ENCODE results near the gene SLC25A45. TPM values are rescaled to one million over a fixed set of nuclear protein-coding genes. Genes with fewer than 3 reads are reported as not detected.
A peak's percentile ranks its signal among the peaks of the same experiment; 100 is the strongest.

SLC25A45 gene
- total and polyA plus RNA-seq, 9 donors: 4.0 to 8.3 (median 5.2) TPM

DNA sequence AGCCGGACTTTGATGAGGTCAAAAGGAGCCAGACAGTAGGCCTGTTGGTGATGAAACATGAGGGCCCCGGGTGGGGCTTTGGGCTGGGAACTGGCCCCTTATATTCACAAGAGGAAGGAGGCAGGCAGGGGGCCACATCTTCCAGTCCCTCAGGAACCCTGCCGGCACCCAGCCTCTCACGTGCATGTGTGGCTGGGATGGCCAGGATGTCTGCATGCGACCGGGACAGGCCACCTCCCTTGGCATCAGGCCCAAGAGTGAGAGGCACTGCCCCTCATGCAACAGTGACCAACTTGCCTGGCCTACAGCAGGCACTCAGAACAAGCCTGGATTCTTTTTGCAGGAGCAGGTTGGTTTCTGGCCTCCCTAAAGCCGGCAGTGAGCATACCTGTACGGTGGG lies 5.4 kb downstream of the SLC25A45 start:
- Histone ChIP-seq H3K27ac (ENCODE audit: low read length) (no peak overlapping the region), H3K4me1 (ENCODE audit: control insufficient read depth, insufficient read depth, low read length) (peaks cover 20% of the 10 kb centered on the region), H3K9me3 (replicated peaks; ENCODE audit: control insufficient read depth, low read depth, low read length) (no peaks in the 10 kb centered on the region), H3K4me3 (ENCODE audit: low read length) (no peak overlapping the region), H3K36me3 (ENCODE audit: control insufficient read depth, insufficient read depth, low read length) (no peaks in the 10 kb centered on the region), H3K27me3 (ENCODE audit: control insufficient read depth, insufficient read depth, low read length) (no peaks in the 10 kb centered on the region)
- WGBS (ENCODE audit: insufficient coverage): 65% methylated on average over 8 of the region's 8 CpGs
- no peak for DNase-seq

- no peak for DNase-seq
- H3K4me1 ChIP-seq (ENCODE audit: control insufficient read depth, insufficient read depth, low read length): peaks cover 20% of the 10 kb centered on the region
- H3K27ac ChIP-seq (ENCODE audit: low read length): no peak overlapping the region
- H3K4me3 ChIP-seq (ENCODE audit: low read length): no peak overlapping the region
- no peaks in the 10 kb centered on the region for H3K36me3 ChIP-seq (ENCODE audit: control insufficient read depth, insufficient read depth, low read length)
- H3K9me3 ChIP-seq (replicated peaks; ENCODE audit: control insufficient read depth, low read depth, low read length): no peaks in the 10 kb centered on the region
- WGBS (ENCODE audit: insufficient coverage): 81% methylated on average over 14 of the region's 16 CpGs
- H3K27me3 ChIP-seq (ENCODE audit: control insufficient read depth, insufficient read depth, low read length): no peaks in the 10 kb centered on the region
These were observed 6.2 kb downstream of the SLC25A45 start for GRCh38 chr11:65376138-65376713.

- 78% methylated on average over 8 of the region's 8 CpGs for WGBS (ENCODE audit: insufficient coverage)
- no peaks in the 10 kb centered on the region for H3K27me3 ChIP-seq (ENCODE audit: control insufficient read depth, insufficient read depth, low read length)
- no peak overlapping the region for H3K27ac ChIP-seq (ENCODE audit: low read length)
- no peak for DNase-seq
- H3K9me3 ChIP-seq (replicated peaks; ENCODE audit: control insufficient read depth, low read depth, low read length): no peaks in the 10 kb centered on the region
- peaks cover 20% of the 10 kb centered on the region for H3K4me1 ChIP-seq (ENCODE audit: control insufficient read depth, insufficient read depth, low read length)
- H3K4me3 ChIP-seq (ENCODE audit: low read length): no peak overlapping the region
- no peaks in the 10 kb centered on the region for H3K36me3 ChIP-seq (ENCODE audit: control insufficient read depth, insufficient read depth, low read length)
These were observed 7.4 kb downstream of the SLC25A45 start for GRCh38 chr11:65375012-65375411.

DNA sequence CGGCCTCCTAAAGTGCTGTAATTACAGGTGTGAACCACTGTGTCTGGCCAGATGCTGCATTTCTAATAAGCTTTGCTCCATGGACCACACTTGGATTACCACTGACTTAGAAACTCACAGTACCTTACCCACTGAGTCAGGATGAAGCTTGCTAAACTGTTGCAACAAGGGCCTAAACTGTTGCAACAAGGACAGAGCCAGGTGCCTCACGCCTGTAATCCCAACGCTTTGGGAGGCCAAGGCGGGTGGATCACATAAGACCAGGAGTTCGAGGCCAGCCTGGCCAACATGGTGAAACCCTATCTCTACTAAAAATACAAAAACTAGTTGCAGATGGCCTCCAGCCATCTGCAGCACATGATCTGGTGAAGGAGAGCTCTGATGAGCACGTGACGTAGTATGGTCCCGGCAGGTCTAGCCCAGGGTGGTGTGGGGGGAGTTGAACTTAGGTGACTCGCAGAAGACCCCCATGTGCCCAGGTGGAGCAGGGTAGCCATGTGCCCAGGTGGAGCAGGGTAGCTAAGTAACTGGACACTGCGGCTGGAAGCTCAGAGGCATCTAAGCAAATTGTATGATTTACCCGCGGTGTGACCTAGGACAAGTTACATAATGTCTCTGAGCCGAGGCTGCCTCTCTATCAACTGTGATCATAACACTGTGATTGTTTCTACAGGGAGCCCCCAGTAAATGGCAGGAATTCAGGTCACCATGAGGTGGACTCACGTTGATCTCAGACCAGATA lies 8.4 kb downstream of the SLC25A45 start:
- Histone ChIP-seq H3K4me1 (ENCODE audit: control insufficient read depth, insufficient read depth, low read length) (peaks cover 20% of the 10 kb centered on the region), H3K36me3 (ENCODE audit: control insufficient read depth, insufficient read depth, low read length) (no peaks in the 10 kb centered on the region), H3K27ac (ENCODE audit: low read length) (no peak overlapping the region), H3K27me3 (ENCODE audit: control insufficient read depth, insufficient read depth, low read length) (no peaks in the 10 kb centered on the region), H3K9me3 (replicated peaks; ENCODE audit: control insufficient read depth, low read depth, low read length) (no peaks in the 10 kb centered on the region), H3K4me3 (ENCODE audit: low read length) (no peak overlapping the region)
- DNase-seq: no peak
- 74% methylated on average over 11 of the region's 14 CpGs for WGBS (ENCODE audit: insufficient coverage)

- 53% methylated on average over 5 of the region's 6 CpGs for WGBS (ENCODE audit: insufficient coverage)
- no peaks in the 10 kb centered on the region for H3K36me3 ChIP-seq (ENCODE audit: control insufficient read depth, insufficient read depth, low read length)
- H3K4me3 ChIP-seq (ENCODE audit: low read length): no peak overlapping the region
- no peaks in the 10 kb centered on the region for H3K27me3 ChIP-seq (ENCODE audit: control insufficient read depth, insufficient read depth, low read length)
- no peak for DNase-seq
- H3K4me1 ChIP-seq (ENCODE audit: control insufficient read depth, insufficient read depth, low read length): peaks cover 20% of the 10 kb centered on the region
- no peaks in the 10 kb centered on the region for H3K9me3 ChIP-seq (replicated peaks; ENCODE audit: control insufficient read depth, low read depth, low read length)
- H3K27ac ChIP-seq (ENCODE audit: low read length): peak overlapping the region; percentile 84
These were observed 11.8 kb downstream of the SLC25A45 start for GRCh38 chr11:65370659-65371049.

DNA sequence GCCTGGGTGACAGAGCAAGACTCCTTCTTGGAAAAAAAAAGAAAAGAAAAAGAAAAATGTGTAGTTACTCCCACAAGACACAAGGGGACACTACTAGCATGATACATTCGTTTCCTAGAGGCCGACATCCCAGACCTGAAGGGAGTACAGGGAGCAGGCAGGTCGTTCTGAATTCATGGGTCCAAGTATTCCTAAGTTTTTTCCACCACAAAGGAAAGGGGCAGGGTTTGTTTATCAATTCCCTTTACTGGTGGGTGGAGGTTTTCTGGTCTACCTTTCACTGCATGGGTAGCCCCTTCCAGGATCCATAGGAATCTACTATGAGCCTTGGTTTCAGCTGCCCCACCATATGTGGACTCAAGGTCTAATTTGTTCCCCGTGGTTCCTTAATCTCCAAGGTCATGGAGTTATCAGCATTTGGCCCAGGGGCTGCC lies 16.1 kb downstream of the SLC25A45 start:
- Histone ChIP-seq H3K4me3 (ENCODE audit: low read length) (no peak overlapping the region), H3K27me3 (ENCODE audit: control insufficient read depth, insufficient read depth, low read length) (no peaks in the 10 kb centered on the region), H3K27ac (ENCODE audit: low read length) (no peak overlapping the region), H3K4me1 (ENCODE audit: control insufficient read depth, insufficient read depth, low read length) (peaks cover 8% of the 10 kb centered on the region), H3K36me3 (ENCODE audit: control insufficient read depth, insufficient read depth, low read length) (no peaks in the 10 kb centered on the region), H3K9me3 (replicated peaks; ENCODE audit: control insufficient read depth, low read depth, low read length) (no peaks in the 10 kb centered on the region)
- peak; percentile 81 for DNase-seq
- WGBS (ENCODE audit: insufficient coverage): no CpG with 5 or more reads among the region's 4 CpGs

DNA sequence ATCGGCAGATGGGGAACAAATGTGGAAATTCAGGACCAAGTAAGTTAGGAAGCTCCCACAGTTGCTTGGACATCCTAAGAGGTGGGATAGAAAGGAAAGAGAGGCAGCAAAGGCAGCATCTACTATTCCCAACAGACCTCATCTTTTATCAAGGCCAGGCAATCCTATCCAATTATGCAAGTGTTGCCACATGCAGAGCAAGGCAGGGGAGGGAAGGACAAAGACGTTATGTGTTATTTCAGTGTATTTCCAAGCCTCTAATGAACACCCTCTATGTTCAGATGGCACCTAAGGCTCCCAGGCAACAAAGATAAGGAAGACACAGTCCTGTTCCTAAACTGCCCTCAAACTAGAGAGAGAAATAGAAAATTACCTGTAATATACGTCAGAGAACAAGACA lies 18.7 kb downstream of the SLC25A45 start:
- H3K9me3 ChIP-seq (replicated peaks; ENCODE audit: control insufficient read depth, low read depth, low read length): no peaks in the 10 kb centered on the region
- no CpG with 5 or more reads among the region's 3 CpGs for WGBS (ENCODE audit: insufficient coverage)
- DNase-seq: no peak
- H3K27me3 ChIP-seq (ENCODE audit: control insufficient read depth, insufficient read depth, low read length): peaks cover 4% of the 10 kb centered on the region
- H3K27ac ChIP-seq (ENCODE audit: low read length): no peak overlapping the region
- no peaks in the 10 kb centered on the region for H3K4me1 ChIP-seq (ENCODE audit: control insufficient read depth, insufficient read depth, low read length)
- H3K4me3 ChIP-seq (ENCODE audit: low read length): no peak overlapping the region
- H3K36me3 ChIP-seq (ENCODE audit: control insufficient read depth, insufficient read depth, low read length): no peaks in the 10 kb centered on the region

DNA sequence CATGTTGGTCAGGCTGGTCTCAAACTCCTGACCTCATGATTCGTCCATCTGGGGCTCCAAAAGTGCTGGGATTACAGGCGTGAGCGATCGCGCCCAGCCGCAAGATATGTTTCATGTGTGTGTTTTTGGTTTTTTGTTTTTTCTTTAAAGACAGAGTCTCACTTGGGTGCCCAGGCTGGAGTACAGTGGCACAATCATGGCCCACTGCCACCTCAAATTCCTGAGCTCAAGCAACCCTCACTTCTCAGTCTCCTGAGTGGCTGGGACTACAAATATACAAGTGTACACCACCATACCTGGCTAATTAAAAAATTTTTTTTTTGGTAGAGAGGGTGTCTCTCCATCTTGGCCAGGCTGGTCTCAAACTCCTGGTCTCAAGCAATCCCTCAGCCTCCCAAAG lies 19.5 kb downstream of the SLC25A45 start:
- Histone ChIP-seq H3K4me3 (ENCODE audit: low read length) (no peak overlapping the region), H3K36me3 (ENCODE audit: control insufficient read depth, insufficient read depth, low read length) (no peaks in the 10 kb centered on the region), H3K27me3 (ENCODE audit: control insufficient read depth, insufficient read depth, low read length) (peaks cover 7% of the 10 kb centered on the region), H3K9me3 (replicated peaks; ENCODE audit: control insufficient read depth, low read depth, low read length) (no peaks in the 10 kb centered on the region), H3K4me1 (ENCODE audit: control insufficient read depth, insufficient read depth, low read length) (no peaks in the 10 kb centered on the region), H3K27ac (ENCODE audit: low read length) (no peak overlapping the region)
- no CpG with 5 or more reads among the region's 6 CpGs for WGBS (ENCODE audit: insufficient coverage)
- no peak for DNase-seq

DNA sequence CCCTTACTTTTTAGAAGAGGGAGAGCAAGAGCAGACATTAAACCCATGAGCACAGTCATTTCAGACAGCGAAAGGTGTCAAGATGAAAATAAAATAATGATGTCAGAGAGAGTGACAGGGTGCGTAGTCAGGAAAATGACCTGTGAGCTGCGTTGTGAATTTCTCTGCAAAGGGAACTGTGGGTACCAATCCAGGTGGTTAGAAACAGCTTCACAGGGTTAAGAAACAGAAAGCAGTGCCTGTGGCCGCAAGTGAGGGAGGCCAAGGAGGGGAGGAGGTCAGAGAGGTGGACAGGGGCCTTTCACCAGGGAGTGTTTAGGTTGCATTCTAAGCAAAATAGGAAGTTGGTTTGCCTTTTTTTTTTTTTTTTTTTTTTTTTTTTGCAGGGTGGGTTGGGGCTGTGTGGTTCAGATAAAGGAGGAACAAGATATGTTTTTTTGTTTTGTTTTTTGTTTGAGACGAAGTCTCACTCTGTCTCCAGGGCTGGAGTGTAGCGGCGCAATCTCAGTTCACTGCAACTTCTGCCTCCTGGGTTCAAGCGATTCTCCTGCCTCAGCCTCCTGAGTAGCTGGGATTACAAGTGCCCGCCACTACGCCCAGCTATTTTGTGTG lies 20.0 kb downstream of the SLC25A45 start:
- WGBS (ENCODE audit: insufficient coverage): 71% methylated on average over 5 of the region's 10 CpGs
- Histone ChIP-seq H3K27ac (ENCODE audit: low read length) (no peak overlapping the region), H3K27me3 (ENCODE audit: control insufficient read depth, insufficient read depth, low read length) (peaks cover 12% of the 10 kb centered on the region), H3K9me3 (replicated peaks; ENCODE audit: control insufficient read depth, low read depth, low read length) (no peaks in the 10 kb centered on the region), H3K36me3 (ENCODE audit: control insufficient read depth, insufficient read depth, low read length) (no peaks in the 10 kb centered on the region), H3K4me3 (ENCODE audit: low read length) (no peak overlapping the region), H3K4me1 (ENCODE audit: control insufficient read depth, insufficient read depth, low read length) (no peaks in the 10 kb centered on the region)
- no peak for DNase-seq

GRCh38 chr11:65357856-65358356 lies 24.5 kb downstream of the SLC25A45 start:
- H3K27me3 ChIP-seq (ENCODE audit: control insufficient read depth, insufficient read depth, low read length): peaks cover 35% of the 10 kb centered on the region
- peaks cover 3% of the 10 kb centered on the region for H3K36me3 ChIP-seq (ENCODE audit: control insufficient read depth, insufficient read depth, low read length)
- peaks cover 27% of the 10 kb centered on the region for H3K4me1 ChIP-seq (ENCODE audit: control insufficient read depth, insufficient read depth, low read length)
- WGBS (ENCODE audit: insufficient coverage): 55% methylated on average over 5 of the region's 8 CpGs
- no peak for DNase-seq
- no peak overlapping the region for H3K4me3 ChIP-seq (ENCODE audit: low read length)
- no peaks in the 10 kb centered on the region for H3K9me3 ChIP-seq (replicated peaks; ENCODE audit: control insufficient read depth, low read depth, low read length)
- H3K27ac ChIP-seq (ENCODE audit: low read length): no peak overlapping the region

All from muscle of leg (tissue), 11 donors.